GM13977 (cell line): Measurements from ENCODE around the gene TMEM9.

Source experiments
- DNase-seq: peaks from one replicate; pipeline ENCODE4 v3.0.0; 2012; ENCODE audit warnings: low spot score
- CTCF ChIP-seq: IDR thresholded peaks from 2 replicates; pipeline ENCODE4 v1.5.1; 2012; ENCODE audit warnings: mild to moderate bottlenecking, control low read depth; ENCODE audit not compliant: insufficient read depth; ENCODE audit errors: extremely low read depth, missing control alignments
- in situ Hi-C: fragments of 300-500 bp; cut with MboI; formaldehyde crosslinking; loops from one replicate; pipeline ENCODE4 v1.12.0; 2022; ENCODE audit warnings: low sequenced_read_pairs, low pct_unique_long_range_greater_than_20kb, mixed read lengths, inconsistent platforms; ENCODE audit not compliant: unreplicated experiment

The TMEM9 gene

GRCh38 chr1:201126832-201127754 lies 27.2 kb downstream of the TMEM9 start, which contains the start of gene ASCL5:
ASCL5 (minus strand) TSS chr1:201127184; CDS start chr1:201115372, 11,812 bp downstream.
- TF ChIP-seq CTCF, result no peak
- DNase-seq, result no peak
- in situ Hi-C loops, result no loop called here

- no peak for TF ChIP-seq CTCF
- in situ Hi-C loops, result no loop called here
- DNase-seq, result no peak
These were observed 27.8 kb downstream of the TMEM9 start for GRCh38 chr1:201126463-201126831.

- in situ Hi-C loops, result no loop called here
- no peak for TF ChIP-seq CTCF
- no peak for DNase-seq
These were observed 28.5 kb downstream of the TMEM9 start for GRCh38 chr1:201125800-201126199.

GRCh38 chr1:201125019-201125418 lies 29.3 kb downstream of the TMEM9 start:
- no peak for DNase-seq
- in situ Hi-C loops, result no loop called here
- TF ChIP-seq CTCF, result no peak

- in situ Hi-C loops, result no loop called here
- no peak for TF ChIP-seq CTCF
- no peak for DNase-seq
These were observed 30.4 kb downstream of the TMEM9 start for GRCh38 chr1:201123866-201124265.

- no peak for TF ChIP-seq CTCF
- DNase-seq, result no peak
- in situ Hi-C loops, result no loop called here
These were observed 31.8 kb downstream of the TMEM9 start for GRCh38 chr1:201122321-201122957.
